CD4-positive, alpha-beta T cell (primary cell): Measurements from ENCODE around the gene CLBA1. TPM values are rescaled to one million over a fixed set of nuclear protein-coding genes. Genes with fewer than 3 reads are reported as not detected.

Experiments
- ATAC-seq: fragments of 200-7000 bp; cut with Tn5 transposase; one replicate; pipeline ENCODE4 v1.10.0; 2022; ENCODE audit warnings: mild to moderate bottlenecking; ENCODE audit not compliant: poor library complexity
- CTCF ChIA-PET: fragments of 350-600 bp; sonication (Branson Sonifier 250); formaldehyde crosslinking; loops from one replicate; lab custom pipeline; 2021; ENCODE audit warnings: antibody characterized with exemption, inconsistent platforms; lab: Charles Lee
- POLR2A ChIA-PET: fragments of 350-600 bp; sonication (Branson Sonifier 250); formaldehyde crosslinking; loops from one replicate; lab custom pipeline; 2021; ENCODE audit warnings: antibody characterized with exemption, inconsistent platforms; lab: Charles Lee
- DNase-seq, 14 experiments: peaks; one replicate each; pipeline ENCODE4 v3.0.0-alpha.2; 2013 to 2020; ENCODE audit warnings: mixed read lengths in 2 of 14
- H3K27ac ChIP-seq, 2 donors: one replicate each; pipeline versions ENCODE4 v1.5.1 to v1.7.0; 2013; ENCODE audit warnings: low read length in 2 of 2, low read depth in 1 of 2, mild to moderate bottlenecking in 1 of 2
- H3K27me3 ChIP-seq, 2 experiments: 1 replicate in 1 of 2; 2 replicates in 1 of 2; pipeline versions ENCODE4 v1.6.1 to v1.7.0; 2013; ENCODE audit warnings: low read length in 2 of 2, control low read depth in 1 of 2, mild to moderate bottlenecking in 1 of 2, moderate library complexity in 1 of 2; ENCODE audit not compliant: insufficient read depth in 2 of 2, control insufficient read depth in 1 of 2
- H3K36me3 ChIP-seq: one replicate; pipeline ENCODE4 v1.6.1; 2013; ENCODE audit warnings: low read length, control low read depth; ENCODE audit not compliant: insufficient read depth
- H3K4me1 ChIP-seq: one replicate; pipeline ENCODE4 v1.6.1; 2013; ENCODE audit warnings: low read length, control low read depth; ENCODE audit not compliant: insufficient read depth
- H3K4me3 ChIP-seq: one replicate; pipeline ENCODE4 v1.5.1; 2013; ENCODE audit warnings: mild to moderate bottlenecking, low read length, moderate library complexity
- H3K9me3 ChIP-seq, 2 experiments: 1 replicate in 1 of 2; 2 replicates in 1 of 2; pipeline versions ENCODE4 v1.6.1 to v1.7.0; 2013; ENCODE audit warnings: low read length in 2 of 2, mild to moderate bottlenecking in 2 of 2, control low read depth in 1 of 2, moderate library complexity in 1 of 2; ENCODE audit not compliant: control insufficient read depth in 1 of 2, insufficient read depth in 1 of 2
- H3K27ac Mint-ChIP-seq: one replicate; pipeline ENCODE4 v1.8.0; 2020; ENCODE audit warnings: mixed read lengths
- H3K27me3 Mint-ChIP-seq: one replicate; pipeline ENCODE4 v1.8.0; 2021; ENCODE audit warnings: mixed read lengths
- H3K36me3 Mint-ChIP-seq: one replicate; pipeline ENCODE4 v1.8.0; 2021; ENCODE audit warnings: low read depth, mixed read lengths
- H3K4me1 Mint-ChIP-seq: one replicate; pipeline ENCODE4 v1.8.0; 2021; ENCODE audit warnings: low read depth, mixed read lengths
- H3K4me3 Mint-ChIP-seq: one replicate; pipeline ENCODE4 v1.8.0; 2020; ENCODE audit warnings: mild to moderate bottlenecking, mixed read lengths
- H3K9me3 Mint-ChIP-seq: one replicate; pipeline ENCODE4 v1.8.0; 2020; ENCODE audit warnings: mixed read lengths
- intact Hi-C, 2 experiments: fragments of 100-400 bp; cut with DNase I in 1 of 2; cut with micrococcal nuclease in 1 of 2; formaldehyde crosslinking; loops; one replicate each; pipeline versions ENCODE4 v1.15.1 to v1.9.0; 2023 to 2025; cut with DNase I, micrococcal nuclease
- total RNA-seq, 174 experiments: library from RNA in 2 of 174; stranded (reverse) in 2 of 174; gene quantifications; one replicate each; pipeline ENCODE4 v1.2.3 and lab custom pipeline; 2021 to 2026
- TF ChIP-seq, protein P1 (sequence below): fragments of 200-600 bp; IDR thresholded peaks from one replicate; pipeline ENCODE4 v1.8.0; 2022; ENCODE audit warnings: antibody characterized with exemption, mild to moderate bottlenecking

CLBA1 gene
- total RNA-seq, 2 experiments from 2014 or later = 1.7 to 1.8 TPM

DNA sequence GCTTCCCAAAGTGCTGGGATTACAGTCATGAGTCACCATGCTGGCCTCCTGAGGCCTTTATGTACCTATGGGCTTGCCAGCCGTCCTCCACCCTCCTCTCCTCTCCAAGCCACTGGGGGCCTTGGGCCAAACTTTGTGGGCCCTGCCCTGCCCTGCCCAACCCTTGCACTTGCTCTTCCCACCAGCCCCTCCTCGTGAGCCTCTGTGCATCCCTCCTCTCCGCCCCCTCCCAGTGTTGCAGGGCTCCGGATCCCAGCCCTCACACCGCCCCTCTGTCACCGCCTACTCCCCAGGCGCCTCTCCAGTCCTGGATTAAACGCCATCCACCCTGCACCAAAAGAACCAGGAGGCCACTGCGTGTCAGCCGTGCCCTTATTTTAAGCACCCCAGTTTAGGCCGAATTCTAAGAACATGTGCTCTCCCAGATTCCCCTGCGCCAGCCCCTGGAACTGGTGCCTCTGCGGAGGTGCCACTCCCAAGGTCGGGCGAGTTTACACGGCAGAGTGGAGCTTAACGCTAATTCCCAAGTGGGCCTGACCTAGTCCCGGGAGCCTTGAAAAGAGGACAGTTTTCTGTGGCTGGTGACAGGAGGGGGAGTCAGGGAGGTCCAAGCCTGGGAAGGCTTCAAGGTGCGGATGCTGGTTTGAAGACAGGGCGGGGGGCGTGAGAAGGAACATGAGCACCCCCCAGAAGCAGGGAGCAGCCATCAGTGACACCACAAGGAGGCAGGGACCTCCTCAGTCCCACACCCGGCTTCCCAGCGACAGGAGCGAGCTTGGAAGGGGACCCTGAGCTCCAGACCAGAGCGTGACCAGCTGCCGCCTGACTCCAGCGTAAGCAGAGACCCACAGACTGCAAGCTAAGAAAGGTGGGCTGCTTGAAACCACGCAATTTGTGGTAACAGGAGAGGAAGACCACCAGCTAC is 56.5 kb downstream of the CLBA1 start:
- no peak for DNase-seq

DNA sequence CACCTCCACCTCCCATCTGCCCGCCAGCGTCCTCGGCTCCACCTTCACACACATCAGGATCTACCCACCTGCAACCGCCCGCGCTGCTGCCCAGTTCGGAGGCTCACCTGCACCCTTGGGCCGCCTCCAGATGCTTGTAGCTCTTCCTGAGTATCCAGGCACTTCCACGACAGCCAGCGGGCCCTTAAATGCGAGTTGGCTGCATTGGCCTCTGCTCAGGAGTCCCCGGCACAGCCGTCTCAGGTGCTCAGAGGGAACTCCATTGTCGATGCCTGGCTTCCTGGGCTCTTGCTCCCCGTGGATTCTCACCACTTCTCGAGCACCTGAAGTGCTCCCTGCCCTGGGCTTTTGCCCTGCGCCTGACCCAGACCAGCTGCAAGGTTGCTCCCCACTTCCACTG is 57.2 kb downstream of the CLBA1 start:
- intact Hi-C loops = no loop called here
- H3K9me3 ChIP-seq = no peaks in the 10 kb centered on the region
- no peaks in the 10 kb centered on the region for H3K36me3 ChIP-seq
- TF ChIP-seq, protein P1, sequence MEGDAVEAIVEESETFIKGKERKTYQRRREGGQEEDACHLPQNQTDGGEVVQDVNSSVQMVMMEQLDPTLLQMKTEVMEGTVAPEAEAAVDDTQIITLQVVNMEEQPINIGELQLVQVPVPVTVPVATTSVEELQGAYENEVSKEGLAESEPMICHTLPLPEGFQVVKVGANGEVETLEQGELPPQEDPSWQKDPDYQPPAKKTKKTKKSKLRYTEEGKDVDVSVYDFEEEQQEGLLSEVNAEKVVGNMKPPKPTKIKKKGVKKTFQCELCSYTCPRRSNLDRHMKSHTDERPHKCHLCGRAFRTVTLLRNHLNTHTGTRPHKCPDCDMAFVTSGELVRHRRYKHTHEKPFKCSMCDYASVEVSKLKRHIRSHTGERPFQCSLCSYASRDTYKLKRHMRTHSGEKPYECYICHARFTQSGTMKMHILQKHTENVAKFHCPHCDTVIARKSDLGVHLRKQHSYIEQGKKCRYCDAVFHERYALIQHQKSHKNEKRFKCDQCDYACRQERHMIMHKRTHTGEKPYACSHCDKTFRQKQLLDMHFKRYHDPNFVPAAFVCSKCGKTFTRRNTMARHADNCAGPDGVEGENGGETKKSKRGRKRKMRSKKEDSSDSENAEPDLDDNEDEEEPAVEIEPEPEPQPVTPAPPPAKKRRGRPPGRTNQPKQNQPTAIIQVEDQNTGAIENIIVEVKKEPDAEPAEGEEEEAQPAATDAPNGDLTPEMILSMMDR = no peak
- ChIA-PET POLR2A (interaction anchor here (1.1 kb wide), 1 partner anchor 44 kb away, joined by 3 read pairs; no protein-coding TSS in a partner anchor), CTCF (interaction anchor here (1.2 kb wide), 1 partner anchor 22 kb away, joined by 5 read pairs; the partner anchor contains the start of gene CDCA4)
- H3K4me1 ChIP-seq = peaks cover 10% of the 10 kb centered on the region
- H3K9me3 Mint-ChIP-seq = no peaks in the 10 kb centered on the region
- H3K4me3 Mint-ChIP-seq = no peak overlapping the region
- H3K27ac Mint-ChIP-seq = no peak overlapping the region
- no peak for ATAC-seq
- no peak for DNase-seq
- no peak overlapping the region for H3K27ac ChIP-seq
- H3K36me3 Mint-ChIP-seq = peaks cover 5% of the 10 kb centered on the region
- no peak overlapping the region for H3K4me3 ChIP-seq
- H3K27me3 ChIP-seq = no peaks in the 10 kb centered on the region
- peaks cover 11% of the 10 kb centered on the region for H3K4me1 Mint-ChIP-seq
- peaks cover 5% of the 10 kb centered on the region for H3K27me3 Mint-ChIP-seq

More for the DNA sequence above, 56.5 kb downstream of the CLBA1 start:
- TF ChIP-seq, protein P1 = no peak
- Histone ChIP-seq H3K4me3 (no peak overlapping the region), H3K36me3 (no peaks in the 10 kb centered on the region), H3K4me1 (peaks cover 10% of the 10 kb centered on the region), H3K27me3 (no peaks in the 10 kb centered on the region), H3K27ac (no peak overlapping the region), H3K9me3 (no peaks in the 10 kb centered on the region)
- CTCF ChIA-PET = interaction anchor here (0.6 kb wide), 1 partner anchor 15 kb away, joined by 3 read pairs; no protein-coding TSS in a partner anchor
- no peak for ATAC-seq
- H3K4me3 Mint-ChIP-seq = no peak overlapping the region
- no peak overlapping the region for H3K27ac Mint-ChIP-seq
- intact Hi-C loops = no loop called here
- no peaks in the 10 kb centered on the region for H3K9me3 Mint-ChIP-seq
- peaks cover 11% of the 10 kb centered on the region for H3K4me1 Mint-ChIP-seq
- peaks cover 5% of the 10 kb centered on the region for H3K27me3 Mint-ChIP-seq
- H3K36me3 Mint-ChIP-seq = peaks cover 5% of the 10 kb centered on the region
- POLR2A ChIA-PET = no interaction called here

DNA sequence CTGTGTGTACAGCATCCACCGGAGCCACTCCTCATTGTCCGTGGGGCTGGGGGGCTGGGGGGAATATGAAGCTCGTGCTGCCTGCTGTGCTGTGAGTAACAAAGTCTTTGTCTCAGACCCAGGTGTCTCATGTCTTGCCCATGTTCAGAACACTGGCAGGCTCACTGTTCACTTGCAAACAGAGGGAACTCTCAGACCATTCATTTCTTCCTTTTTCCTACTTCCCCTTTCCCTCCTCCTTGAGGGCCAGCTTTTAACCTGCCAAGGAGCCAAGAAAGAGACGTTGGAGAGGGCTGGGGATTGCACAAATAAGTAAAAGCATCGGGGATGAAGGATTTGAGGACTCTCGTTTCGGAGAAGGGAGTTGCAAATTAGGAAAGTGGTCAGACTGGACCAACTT is 58.1 kb downstream of the CLBA1 start:
- DNase-seq (no peak), ATAC-seq (no peak)
- Histone ChIP-seq H3K27me3 (no peaks in the 10 kb centered on the region), H3K4me1 (peaks cover 10% of the 10 kb centered on the region), H3K9me3 (no peaks in the 10 kb centered on the region), H3K4me3 (no peak overlapping the region), H3K27ac (no peak overlapping the region), H3K36me3 (peaks cover 3% of the 10 kb centered on the region)
- H3K27ac Mint-ChIP-seq = no peak overlapping the region
- POLR2A ChIA-PET = interaction anchor here (0.8 to 1.1 kb wide), 2 partner anchors 23 to 43 kb away, joined by 3 to 4 read pairs; partner anchors contain the start of gene CDCA4
- H3K4me1 Mint-ChIP-seq = peaks cover 11% of the 10 kb centered on the region
- CTCF ChIA-PET = interaction anchor here (0.8 to 3.7 kb wide), 4 partner anchors 17 to 68 kb away, joined by 3 to 44 read pairs (median 19); partner anchors contain the start of gene CDCA4
- TF ChIP-seq, protein P1 = no peak
- H3K9me3 Mint-ChIP-seq = no peaks in the 10 kb centered on the region
- peaks cover 5% of the 10 kb centered on the region for H3K36me3 Mint-ChIP-seq
- intact Hi-C loops = loop anchor here in 1 of 2 experiments (2.0 kb wide), 2 partner anchors 23 to 43 kb away; partner anchors contain the start of gene CDCA4
- H3K27me3 Mint-ChIP-seq = peaks cover 5% of the 10 kb centered on the region
- H3K4me3 Mint-ChIP-seq = no peak overlapping the region

Other genes with a start within 250 kb of the CLBA1 start
- gene SIVA1, start 232.6 kb upstream of the CLBA1 start, total RNA-seq = 100 to 1,000 TPM; 111 to 124 TPM
- 10 to 100 TPM; 58.8 to 66.5 TPM for gene AKT1, start 190.0 kb upstream of the CLBA1 start, total RNA-seq
- gene ZBTB42, start 184.7 kb upstream of the CLBA1 start, total RNA-seq = 1 to 10 TPM; 2.9 to 3.0 TPM
- 1 to 10 TPM; 4.4 to 4.7 TPM for gene CEP170B, start 120.5 kb upstream of the CLBA1 start, total RNA-seq
- 1 to 10 TPM; 1.6 to 2.1 TPM for gene PLD4, start 60.9 kb upstream of the CLBA1 start, total RNA-seq
- under 1 TPM in 1 of 2 experiments, not detected in 1; 0.05 TPM for gene AHNAK2, start 7.4 kb upstream of the CLBA1 start, total RNA-seq
- 10 to 100 TPM; 17.7 to 18.8 TPM for gene CDCA4, start 35.3 kb downstream of the CLBA1 start, total RNA-seq
- gene GPR132, start 79.6 kb downstream of the CLBA1 start, total RNA-seq = 10 to 100 TPM; 64.4 to 66.7 TPM
- gene JAG2, start 183.0 kb downstream of the CLBA1 start, total RNA-seq = 1 to 10 TPM in 1 of 2 experiments, under 1 TPM in 1; 0.66 to 1.3 TPM
- gene NUDT14, start 195.5 kb downstream of the CLBA1 start, total RNA-seq = 1 to 10 TPM; 9.0 to 9.2 TPM